Measurements from ENCODE around the gene NRG2. TPM values are rescaled to one million over a fixed set of nuclear protein-coding genes. Genes with fewer than 3 reads are reported as not detected.

The NRG2 gene
- polyA plus RNA-seq, 1 of the 3 experiments (the other 2 are of a cell fraction) = 3.7 TPM

DNA sequence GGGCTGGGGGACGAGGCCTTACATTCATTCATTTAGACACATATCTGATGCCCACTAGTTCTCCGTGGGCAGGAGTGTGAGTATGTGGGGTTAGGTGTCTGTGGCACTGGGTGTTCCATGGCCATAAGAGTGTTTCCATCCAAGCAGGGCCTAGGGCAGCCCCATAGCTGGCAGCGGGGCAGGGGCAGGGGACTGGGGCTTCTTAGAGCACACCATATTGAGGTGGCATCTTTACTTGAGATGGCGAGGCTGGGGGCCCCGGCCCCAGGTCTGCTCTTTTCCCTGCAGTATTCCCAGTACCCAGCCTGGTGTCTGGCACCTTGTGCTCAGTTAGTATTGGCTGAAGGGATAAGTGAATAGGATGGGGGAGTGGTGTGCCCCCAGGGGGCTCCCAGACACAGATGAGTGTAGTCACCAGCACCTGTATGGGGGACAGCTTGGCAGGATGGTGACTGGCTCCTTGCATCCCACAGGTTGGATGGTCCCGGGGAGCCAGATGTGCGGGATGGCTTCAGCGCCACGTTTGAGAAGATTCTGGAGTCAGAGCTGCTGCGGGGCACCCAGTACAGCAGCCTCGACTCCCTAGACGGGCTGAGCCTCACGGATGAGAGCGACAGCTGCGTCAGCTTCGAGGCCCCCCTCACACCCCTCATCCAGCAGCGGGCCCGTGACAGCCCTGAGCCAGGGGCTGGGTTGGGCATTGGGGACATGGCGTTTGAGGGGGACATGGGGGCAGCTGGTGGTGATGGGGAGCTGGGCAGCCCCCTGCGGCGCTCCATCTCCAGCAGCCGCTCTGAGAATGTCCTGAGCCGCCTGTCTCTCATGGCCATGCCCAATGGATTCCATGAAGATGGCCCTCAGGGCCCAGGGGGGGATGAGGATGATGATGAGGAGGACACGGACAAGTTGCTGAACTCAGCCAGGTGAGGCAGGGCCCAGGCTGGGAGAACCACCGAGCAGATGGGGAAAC is 230.0 kb downstream of the NRG2 start (continued):
- TF ChIP-seq RCOR1 (IDR thresholded peaks at IDR 0.05; ENCODE audit: low read length) = no peak
- TF ChIP-seq POLR2AphosphoS5 (IDR thresholded peaks at IDR 0.05; ENCODE audit: low read depth, low read length) = no peak
- no peak for TF ChIP-seq EZH2phosphoT487 (IDR thresholded peaks at IDR 0.05; ENCODE audit: borderline replicate concordance, low read depth)
- no peak for TF ChIP-seq ELF1 (IDR thresholded peaks at IDR 0.05)
- TF ChIP-seq FOSL2 (IDR thresholded peaks at IDR 0.05; ENCODE audit: borderline replicate concordance, low read depth) = no peak
- TF ChIP-seq TEAD4 (IDR thresholded peaks at IDR 0.05; ENCODE audit: borderline replicate concordance, insufficient read depth) = no peak
- TF ChIP-seq, protein P1, sequence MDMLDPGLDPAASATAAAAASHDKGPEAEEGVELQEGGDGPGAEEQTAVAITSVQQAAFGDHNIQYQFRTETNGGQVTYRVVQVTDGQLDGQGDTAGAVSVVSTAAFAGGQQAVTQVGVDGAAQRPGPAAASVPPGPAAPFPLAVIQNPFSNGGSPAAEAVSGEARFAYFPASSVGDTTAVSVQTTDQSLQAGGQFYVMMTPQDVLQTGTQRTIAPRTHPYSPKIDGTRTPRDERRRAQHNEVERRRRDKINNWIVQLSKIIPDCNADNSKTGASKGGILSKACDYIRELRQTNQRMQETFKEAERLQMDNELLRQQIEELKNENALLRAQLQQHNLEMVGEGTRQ (IDR thresholded peaks at IDR 0.05; ENCODE audit: borderline replicate concordance, low read depth, low read length) = no peak

DNA sequence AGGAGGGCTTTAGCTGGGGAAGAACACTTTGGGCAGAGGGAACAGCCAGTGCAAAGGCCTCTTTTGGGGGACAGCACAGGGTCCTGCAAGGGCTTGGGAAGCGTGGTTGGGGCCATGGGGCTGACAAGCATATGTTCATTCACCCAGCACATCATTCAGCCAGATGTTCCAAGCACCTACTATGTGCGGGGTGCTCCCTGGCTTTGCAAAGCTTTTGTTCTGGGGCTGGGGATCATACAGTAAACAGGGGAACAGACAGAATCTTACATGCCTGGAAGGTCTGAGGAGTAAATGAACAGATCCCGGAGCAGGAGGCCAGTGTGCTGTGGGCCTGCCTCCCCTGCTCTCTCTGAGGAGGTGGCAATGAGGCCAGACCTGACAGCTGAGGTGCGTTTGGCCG is 230.8 kb downstream of the NRG2 start:
- peaks cover 3% of the 10 kb centered on the region for H3F3A ChIP-seq (replicated peaks; ENCODE audit: insufficient read depth)
- peaks cover 0 to 4% of the 10 kb centered on the region in 2 experiments; a peak in 1 of 4 replicates for H3K4me1 ChIP-seq (ENCODE audit: control insufficient read depth in 1 of 2, insufficient read depth in 2 of 2, low read depth in 1 of 2, low read length in 1 of 2)
- no peaks in the 10 kb centered on the region for H3K9me2 ChIP-seq
- CTCF ChIA-PET = interaction anchor here (1.4 to 4.4 kb wide), 3 partner anchors 24 to 156 kb away, joined by 4 to 29 read pairs (median 14); no protein-coding TSS in a partner anchor
- H3K9ac ChIP-seq = no peak overlapping the region
- 56% methylated on average over 4 of the region's 5 CpGs for WGBS (ENCODE audit: low lambda C conversion rate)
- POLR2A ChIA-PET = no interaction called here
- no peaks in the 10 kb centered on the region for H3K79me2 ChIP-seq (ENCODE audit: insufficient read depth)
- no peak overlapping the region for H2AFZ ChIP-seq (ENCODE audit: low read depth)
- no peak overlapping the region for H3K27ac ChIP-seq (ENCODE audit: low read depth in 2 of 2, low read length in 1 of 2)
- H3K4me2 ChIP-seq = no peak overlapping the region
- no peaks in the 10 kb centered on the region for H3K36me3 ChIP-seq (replicated peaks in 1 of 2; ENCODE audit: control insufficient read depth in 1 of 2, insufficient read depth in 2 of 2, low read length in 1 of 2)
- DNase-seq = no peak
- no peaks in the 10 kb centered on the region for H3K9me3 ChIP-seq
- H3K27me3 ChIP-seq (ENCODE audit: insufficient read depth) = peaks cover 4% of the 10 kb centered on the region; the same call in 1 of the 2 replicates
- no peak overlapping the region for H3K4me3 ChIP-seq (ENCODE audit: low read depth in 2 of 2, low read length in 1 of 2)
- TF ChIP-seq, protein P2, sequence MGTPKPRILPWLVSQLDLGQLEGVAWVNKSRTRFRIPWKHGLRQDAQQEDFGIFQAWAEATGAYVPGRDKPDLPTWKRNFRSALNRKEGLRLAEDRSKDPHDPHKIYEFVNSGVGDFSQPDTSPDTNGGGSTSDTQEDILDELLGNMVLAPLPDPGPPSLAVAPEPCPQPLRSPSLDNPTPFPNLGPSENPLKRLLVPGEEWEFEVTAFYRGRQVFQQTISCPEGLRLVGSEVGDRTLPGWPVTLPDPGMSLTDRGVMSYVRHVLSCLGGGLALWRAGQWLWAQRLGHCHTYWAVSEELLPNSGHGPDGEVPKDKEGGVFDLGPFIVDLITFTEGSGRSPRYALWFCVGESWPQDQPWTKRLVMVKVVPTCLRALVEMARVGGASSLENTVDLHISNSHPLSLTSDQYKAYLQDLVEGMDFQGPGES (IDR thresholded peaks at IDR 0.05; ENCODE audit: low read depth, low read length) = no peak
- TF ChIP-seq, protein P3, sequence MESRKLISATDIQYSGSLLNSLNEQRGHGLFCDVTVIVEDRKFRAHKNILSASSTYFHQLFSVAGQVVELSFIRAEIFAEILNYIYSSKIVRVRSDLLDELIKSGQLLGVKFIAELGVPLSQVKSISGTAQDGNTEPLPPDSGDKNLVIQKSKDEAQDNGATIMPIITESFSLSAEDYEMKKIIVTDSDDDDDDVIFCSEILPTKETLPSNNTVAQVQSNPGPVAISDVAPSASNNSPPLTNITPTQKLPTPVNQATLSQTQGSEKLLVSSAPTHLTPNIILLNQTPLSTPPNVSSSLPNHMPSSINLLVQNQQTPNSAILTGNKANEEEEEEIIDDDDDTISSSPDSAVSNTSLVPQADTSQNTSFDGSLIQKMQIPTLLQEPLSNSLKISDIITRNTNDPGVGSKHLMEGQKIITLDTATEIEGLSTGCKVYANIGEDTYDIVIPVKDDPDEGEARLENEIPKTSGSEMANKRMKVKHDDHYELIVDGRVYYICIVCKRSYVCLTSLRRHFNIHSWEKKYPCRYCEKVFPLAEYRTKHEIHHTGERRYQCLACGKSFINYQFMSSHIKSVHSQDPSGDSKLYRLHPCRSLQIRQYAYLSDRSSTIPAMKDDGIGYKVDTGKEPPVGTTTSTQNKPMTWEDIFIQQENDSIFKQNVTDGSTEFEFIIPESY (IDR thresholded peaks at IDR 0.05; ENCODE audit: borderline replicate concordance, low read depth) = no peak
- TF ChIP-seq RCOR1 (IDR thresholded peaks at IDR 0.05; ENCODE audit: low read length) (no peak), GATA2 (CRISPR knock-in tag; IDR thresholded peaks at IDR 0.05) (no peak)
- no peaks in the 10 kb centered on the region for H4K20me1 ChIP-seq (ENCODE audit: insufficient read depth)
